ENCODE measurements around the gene MICALL2.

MICALL2 gene

GRCh38 chr7:1433128-1433920 lies 25.9 kb downstream of the MICALL2 start:
- no peak for DNase-seq (ENCODE audit: low spot score)

- DNase-seq (ENCODE audit: low spot score) = peak; percentile 74
These were observed 26.7 kb downstream of the MICALL2 start for GRCh38 chr7:1432411-1433082.

- DNase-seq (ENCODE audit: low spot score) = no peak
These were observed 27.5 kb downstream of the MICALL2 start for GRCh38 chr7:1431634-1432380.

GRCh38 chr7:1431226-1431625 lies 28.0 kb downstream of the MICALL2 start:
- DNase-seq (ENCODE audit: low spot score) = no peak

GRCh38 chr7:1430056-1430845 lies 29.0 kb downstream of the MICALL2 start:
- DNase-seq (ENCODE audit: low spot score) = no peak

GRCh38 chr7:1428941-1429501 lies 30.2 kb downstream of the MICALL2 start:
- DNase-seq (ENCODE audit: low spot score) = no peak

GRCh38 chr7:1427064-1427657 lies 32.1 kb downstream of the MICALL2 start:
- DNase-seq (ENCODE audit: low spot score) = no peak

GRCh38 chr7:1426474-1426873 lies 32.8 kb downstream of the MICALL2 start:
- DNase-seq (ENCODE audit: low spot score) = no peak

GRCh38 chr7:1425292-1426136 lies 33.8 kb downstream of the MICALL2 start:
- no peak for DNase-seq (ENCODE audit: low spot score)

GRCh38 chr7:1424041-1424440 lies 35.2 kb downstream of the MICALL2 start:
- DNase-seq (ENCODE audit: low spot score) = no peak

GRCh38 chr7:1423264-1423811 lies 35.9 kb downstream of the MICALL2 start:
- no peak for DNase-seq (ENCODE audit: low spot score)

GRCh38 chr7:1422512-1423263 lies 36.6 kb downstream of the MICALL2 start:
- DNase-seq (ENCODE audit: low spot score) = no peak

GRCh38 chr7:1421946-1422345 lies 37.3 kb downstream of the MICALL2 start:
- DNase-seq (ENCODE audit: low spot score) = no peak

- DNase-seq (ENCODE audit: low spot score) = no peak
These were observed 38.1 kb downstream of the MICALL2 start for GRCh38 chr7:1421020-1421790.

GRCh38 chr7:1419688-1420087 lies 39.6 kb downstream of the MICALL2 start:
- DNase-seq (ENCODE audit: low spot score) = no peak

GRCh38 chr7:1419310-1419634 lies 40.0 kb downstream of the MICALL2 start:
- DNase-seq (ENCODE audit: low spot score) = no peak

- no peak for DNase-seq (ENCODE audit: low spot score)
These were observed 40.6 kb downstream of the MICALL2 start for GRCh38 chr7:1418505-1419309.
